Fibroblast of villous mesenchyme (primary cell): ENCODE measurements around the gene DPYD. TPM values are rescaled to one million over a fixed set of nuclear protein-coding genes. Genes with fewer than 3 reads are reported as not detected.

Experiments used
- DNase-seq: peaks from one replicate; pipeline ENCODE4 v3.0.0-alpha.2; 2010; ENCODE audit warnings: low read depth
- H3K4me3 ChIP-seq: 2 replicates; pipeline ENCODE4 v1.5.1; 2011; ENCODE audit warnings: low read depth, mild to moderate bottlenecking, low read length
- total RNA-seq: library from RNA; depleted of rRNA; stranded (reverse); fragments of >200 nt; gene quantifications from 2 replicates; pipeline ENCODE4 v1.2.3, GENCODE V29; 2012
- TF ChIP-seq, protein P1 (sequence below): IDR thresholded peaks from 2 replicates; pipeline ENCODE4 v1.5.1; 2012; ENCODE audit warnings: low read depth, mild to moderate bottlenecking, low read length; ENCODE audit not compliant: insufficient read depth

Gene DPYD
- total RNA-seq, 1 donor: 48.4 TPM

GRCh38 chr1:97160818-97161217 lies 760.0 kb downstream of the DPYD start:
- TF ChIP-seq, protein P1, sequence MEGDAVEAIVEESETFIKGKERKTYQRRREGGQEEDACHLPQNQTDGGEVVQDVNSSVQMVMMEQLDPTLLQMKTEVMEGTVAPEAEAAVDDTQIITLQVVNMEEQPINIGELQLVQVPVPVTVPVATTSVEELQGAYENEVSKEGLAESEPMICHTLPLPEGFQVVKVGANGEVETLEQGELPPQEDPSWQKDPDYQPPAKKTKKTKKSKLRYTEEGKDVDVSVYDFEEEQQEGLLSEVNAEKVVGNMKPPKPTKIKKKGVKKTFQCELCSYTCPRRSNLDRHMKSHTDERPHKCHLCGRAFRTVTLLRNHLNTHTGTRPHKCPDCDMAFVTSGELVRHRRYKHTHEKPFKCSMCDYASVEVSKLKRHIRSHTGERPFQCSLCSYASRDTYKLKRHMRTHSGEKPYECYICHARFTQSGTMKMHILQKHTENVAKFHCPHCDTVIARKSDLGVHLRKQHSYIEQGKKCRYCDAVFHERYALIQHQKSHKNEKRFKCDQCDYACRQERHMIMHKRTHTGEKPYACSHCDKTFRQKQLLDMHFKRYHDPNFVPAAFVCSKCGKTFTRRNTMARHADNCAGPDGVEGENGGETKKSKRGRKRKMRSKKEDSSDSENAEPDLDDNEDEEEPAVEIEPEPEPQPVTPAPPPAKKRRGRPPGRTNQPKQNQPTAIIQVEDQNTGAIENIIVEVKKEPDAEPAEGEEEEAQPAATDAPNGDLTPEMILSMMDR: no peak
- H3K4me3 ChIP-seq: no peak overlapping the region
- DNase-seq: peak; percentile 16

DNA sequence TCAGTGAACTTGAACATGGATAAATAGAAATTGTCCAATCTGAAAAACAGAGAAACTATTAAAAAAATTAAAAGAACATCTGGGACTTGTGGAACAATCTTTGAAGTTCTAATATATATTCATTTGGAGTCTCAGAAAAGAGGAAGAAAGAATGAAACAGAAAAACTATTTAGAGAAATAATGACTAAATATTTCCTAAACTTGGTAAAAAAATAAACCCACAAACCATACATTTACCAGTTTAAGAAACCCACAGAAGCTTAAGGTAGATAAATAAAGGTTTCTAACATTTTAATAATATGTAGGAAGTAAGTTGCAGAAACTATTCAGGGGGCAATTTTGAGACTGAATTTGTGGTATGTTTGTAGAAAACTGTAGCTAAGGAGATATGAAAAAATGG lies 761.5 kb downstream of the DPYD start:
- DNase-seq: no peak
- no peak overlapping the region for H3K4me3 ChIP-seq
- TF ChIP-seq, protein P1: no peak

DNA sequence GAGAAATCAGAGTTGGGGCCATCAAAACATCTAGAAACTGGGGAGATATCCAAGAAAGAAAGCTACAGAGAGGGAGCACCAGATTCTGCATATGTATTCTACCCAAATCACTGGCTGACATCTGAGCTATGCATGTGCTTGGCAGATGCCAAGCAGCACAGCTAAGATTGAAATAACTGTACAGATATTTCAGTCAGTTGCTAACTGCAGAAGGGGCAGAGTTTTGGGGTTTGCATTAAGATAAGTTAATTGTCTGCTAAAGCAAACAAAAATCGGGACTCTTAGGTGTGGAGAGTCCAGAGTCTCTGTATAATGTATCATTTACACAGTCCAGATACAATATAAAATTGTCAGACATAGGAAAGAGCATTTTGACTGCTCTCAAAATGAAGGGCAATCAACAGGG lies 762.1 kb downstream of the DPYD start:
- TF ChIP-seq, protein P1: no peak

DNA sequence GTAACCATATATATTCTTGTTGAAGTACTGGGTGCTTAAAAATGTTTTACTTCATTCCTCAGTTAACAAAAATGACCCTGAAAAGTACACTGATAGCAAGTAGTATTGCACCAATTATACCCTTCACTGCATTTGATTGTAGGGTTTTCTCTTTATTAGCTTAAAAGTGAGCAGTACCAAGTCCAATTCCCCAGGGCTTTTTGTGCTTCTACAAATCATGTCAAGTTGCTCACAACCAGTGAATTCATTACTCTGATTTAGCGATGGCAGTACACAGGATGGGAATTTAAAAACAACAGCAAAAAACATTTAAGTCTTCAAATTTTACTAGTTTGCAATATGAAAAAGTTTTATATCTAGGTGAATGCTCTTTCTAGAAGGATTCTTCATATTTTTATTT lies 762.8 kb downstream of the DPYD start:
- TF ChIP-seq, protein P1: no peak
- DNase-seq: no peak
- H3K4me3 ChIP-seq: no peak overlapping the region

More for the DNA sequence above, 762.1 kb downstream of the DPYD start:
- no peak overlapping the region for H3K4me3 ChIP-seq
- no peak for DNase-seq

DNA sequence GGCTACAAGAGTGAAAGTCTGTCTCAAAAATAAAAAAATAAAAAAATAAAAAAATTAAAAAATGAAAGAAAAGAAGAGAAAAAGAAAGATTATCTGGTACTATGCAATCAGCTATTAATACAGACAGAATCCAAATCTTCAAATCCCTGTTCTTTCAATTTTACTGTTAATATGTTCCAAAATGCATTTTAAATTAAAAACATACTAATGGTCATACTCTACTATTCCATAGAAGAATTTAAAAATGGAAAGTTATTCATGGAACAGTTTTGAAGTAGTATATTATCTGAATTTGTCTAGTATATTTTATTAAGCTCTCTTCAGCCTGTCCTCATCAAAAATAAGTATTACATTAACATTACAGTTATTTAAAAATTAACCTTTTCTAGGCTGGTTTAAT lies 769.2 kb downstream of the DPYD start:
- no peak overlapping the region for H3K4me3 ChIP-seq
- TF ChIP-seq, protein P1: no peak
- DNase-seq: no peak

DNA sequence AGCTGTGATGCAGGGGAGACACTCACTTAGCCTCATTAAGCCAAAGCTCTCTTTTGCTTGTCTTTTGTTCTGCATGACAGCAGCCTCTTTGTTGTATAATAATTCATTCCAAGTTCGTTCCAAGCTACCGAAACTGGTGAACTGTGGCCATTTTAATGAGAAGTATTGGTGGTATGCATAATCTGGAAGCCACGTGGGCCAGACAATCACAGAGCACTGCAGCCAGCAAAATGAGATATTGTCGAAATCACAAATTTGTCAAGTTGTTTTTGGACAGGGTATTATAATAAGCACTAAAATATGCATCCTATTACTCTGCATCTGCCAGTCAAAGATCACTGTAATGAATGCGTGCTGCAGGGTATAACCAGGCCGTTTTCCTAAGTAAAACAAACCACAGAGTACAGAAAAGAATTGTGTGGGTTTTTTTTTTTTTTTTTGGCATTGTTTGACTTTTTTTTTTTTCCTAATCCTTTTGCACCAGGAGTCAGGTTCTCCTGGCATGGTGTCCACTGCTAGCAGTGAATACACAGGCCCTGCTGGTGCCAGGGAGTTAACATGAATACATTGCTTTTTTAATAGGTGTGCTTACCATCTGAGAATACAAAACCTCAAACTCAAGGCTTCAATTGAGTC lies 775.4 kb downstream of the DPYD start:
- TF ChIP-seq, protein P1: no peak
- no peak overlapping the region for H3K4me3 ChIP-seq
- peak; percentile 20 for DNase-seq

GRCh38 chr1:97144527-97144926 lies 776.3 kb downstream of the DPYD start:
- peak; percentile 42 for DNase-seq
- TF ChIP-seq, protein P1: no peak
- no peak overlapping the region for H3K4me3 ChIP-seq
